GM19239 (cell line): ENCODE data around the gene MARK3.

ENCODE experiments used
- DNase-seq: peaks from one replicate; pipeline ENCODE4 v3.0.0; 2011; ENCODE audit warnings: low spot score; ENCODE audit not compliant: insufficient read length
- FAIRE-seq: peaks from 2 replicates; lab custom pipeline; 2011; peaks lifted over from hg19 to GRCh38; lab: Jason Lieb, UNC

Gene MARK3

DNA sequence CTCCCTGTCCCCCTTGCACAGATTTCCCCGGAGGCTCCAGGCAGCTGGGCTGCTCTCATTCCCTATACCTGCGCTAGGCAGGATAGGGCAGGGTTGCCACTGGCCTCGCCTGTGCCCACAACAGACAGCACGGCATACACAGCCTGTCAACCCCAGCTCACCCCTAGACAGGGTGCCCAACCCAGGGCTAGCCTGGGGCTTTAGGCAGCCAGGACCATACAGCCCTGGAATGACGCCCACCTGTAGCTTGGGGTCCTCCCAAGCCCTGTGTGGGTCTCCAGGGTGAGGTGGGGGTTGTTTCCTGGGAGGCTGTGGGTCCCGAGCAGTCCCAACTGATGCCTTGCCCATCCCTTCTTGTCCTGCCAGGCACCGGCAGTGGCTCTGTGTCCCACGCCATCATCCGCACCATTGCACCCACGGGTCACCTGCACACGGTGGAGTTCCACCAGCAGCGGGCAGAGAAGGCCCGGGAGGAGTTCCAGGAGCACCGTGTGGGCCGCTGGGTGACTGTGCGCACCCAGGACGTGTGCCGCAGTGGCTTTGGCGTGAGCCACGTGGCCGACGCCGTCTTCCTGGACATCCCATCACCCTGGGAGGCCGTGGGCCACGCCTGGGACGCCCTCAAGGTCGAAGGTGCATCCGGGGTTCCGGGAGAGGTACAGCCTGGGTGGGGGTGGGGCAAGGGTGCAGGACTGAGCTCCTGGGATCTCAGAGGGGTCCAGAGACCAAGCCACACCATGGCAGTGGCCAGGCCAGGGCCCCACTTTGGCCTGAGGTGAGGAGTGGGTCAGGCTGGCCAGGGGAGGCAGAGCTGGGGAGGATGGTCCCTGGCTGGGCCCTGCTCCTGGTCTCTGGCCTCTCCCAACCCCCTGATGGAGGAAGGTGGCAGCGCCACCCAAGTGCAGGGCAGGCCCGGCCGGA is 147.3 kb downstream of the MARK3 start:
- FAIRE-seq (no peak), DNase-seq (no peak)

DNA sequence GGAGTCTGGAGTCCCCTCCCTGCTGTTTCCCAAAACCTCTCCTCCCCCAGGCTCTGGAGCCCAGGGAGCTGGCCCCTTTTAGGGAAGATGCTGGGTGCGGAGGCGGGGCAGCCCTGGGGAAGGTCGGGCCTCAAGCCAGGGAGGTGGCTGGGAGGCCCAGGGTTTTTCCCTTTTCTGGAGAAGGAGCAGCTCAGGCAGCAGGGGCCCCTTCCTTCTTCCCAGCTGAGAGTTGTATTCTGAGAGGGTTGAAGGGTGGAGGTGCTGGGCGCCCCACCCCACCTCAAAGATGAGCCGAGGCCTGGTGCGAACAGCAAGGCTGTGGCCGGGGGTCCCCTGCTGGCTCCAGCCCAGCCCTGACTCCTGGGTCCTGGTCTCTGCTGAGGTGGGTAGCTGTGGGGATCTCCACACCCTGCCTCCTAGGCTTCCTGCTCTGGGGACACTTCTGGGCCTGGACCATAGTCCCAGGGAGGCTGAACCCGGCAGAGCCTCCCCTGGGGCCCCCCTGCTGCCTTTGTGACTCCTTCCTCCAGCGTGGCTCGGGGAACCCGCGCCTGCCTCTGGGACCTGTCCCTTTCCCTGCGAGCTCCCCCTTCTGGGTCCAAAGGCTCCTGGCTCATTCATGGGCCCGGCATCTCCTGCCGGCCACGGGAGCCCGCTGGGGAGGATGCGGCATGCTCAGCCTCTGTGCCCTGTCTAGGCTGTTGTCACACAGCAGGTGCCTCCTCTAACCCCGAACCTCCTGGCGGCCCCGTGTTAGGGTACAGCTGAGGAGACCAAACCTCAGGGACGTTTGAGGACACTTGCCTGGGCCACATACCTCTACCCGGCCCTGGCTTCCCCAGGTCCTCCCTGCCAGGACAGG is 148.2 kb downstream of the MARK3 start:
- FAIRE-seq (no peak), DNase-seq (no peak)

DNA sequence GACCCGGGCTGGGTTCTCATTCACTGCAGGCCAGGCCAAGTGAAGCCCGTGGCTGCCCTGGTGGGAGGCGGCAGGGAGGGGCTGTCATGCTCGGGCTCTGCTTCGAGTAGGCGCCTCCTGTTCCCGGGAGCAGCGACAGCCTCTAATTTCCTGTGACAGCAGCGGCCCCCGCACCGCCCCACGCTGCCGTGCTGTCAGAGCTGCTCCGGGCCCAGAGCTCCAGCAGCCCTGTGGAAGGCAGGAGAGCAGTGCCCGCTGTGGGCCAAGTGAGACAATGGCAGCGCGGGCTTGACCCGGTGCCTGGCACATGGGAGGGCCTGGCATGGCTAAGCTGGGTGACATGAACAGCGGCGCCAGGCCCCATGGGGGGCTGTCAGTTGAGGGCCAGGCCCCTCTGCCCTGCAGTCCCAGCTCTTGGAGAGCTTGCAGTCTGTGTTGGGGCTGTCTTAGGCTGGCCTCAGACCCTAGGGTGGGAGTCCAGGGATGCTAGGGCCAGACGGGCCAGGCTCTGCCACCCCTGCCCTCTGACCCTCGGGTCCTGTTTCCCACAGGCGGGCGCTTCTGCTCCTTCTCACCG is 148.9 kb downstream of the MARK3 start:
- no peak for FAIRE-seq
- DNase-seq: no peak

DNA sequence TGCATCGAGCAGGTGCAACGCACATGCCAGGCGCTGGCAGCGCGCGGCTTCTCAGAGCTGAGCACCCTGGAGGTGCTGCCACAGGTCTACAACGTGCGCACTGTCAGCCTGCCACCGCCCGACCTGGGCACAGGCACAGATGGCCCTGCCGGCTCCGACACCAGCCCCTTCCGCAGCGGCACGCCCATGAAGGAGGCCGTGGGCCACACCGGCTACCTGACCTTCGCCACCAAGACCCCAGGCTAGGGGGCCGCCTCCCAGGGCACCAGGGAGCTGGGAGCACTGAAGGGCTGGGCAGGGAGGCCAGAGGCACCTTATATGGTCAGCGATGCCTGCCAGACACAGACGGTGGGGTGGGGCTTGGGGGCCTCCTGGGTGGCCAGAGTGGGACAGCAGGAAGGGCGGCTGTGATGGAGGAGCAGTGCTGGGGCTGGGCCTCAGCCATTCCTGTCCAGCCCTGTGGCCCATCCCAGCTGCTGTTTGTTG is 149.4 kb downstream of the MARK3 start:
- FAIRE-seq (no peak), DNase-seq (no peak)

DNA sequence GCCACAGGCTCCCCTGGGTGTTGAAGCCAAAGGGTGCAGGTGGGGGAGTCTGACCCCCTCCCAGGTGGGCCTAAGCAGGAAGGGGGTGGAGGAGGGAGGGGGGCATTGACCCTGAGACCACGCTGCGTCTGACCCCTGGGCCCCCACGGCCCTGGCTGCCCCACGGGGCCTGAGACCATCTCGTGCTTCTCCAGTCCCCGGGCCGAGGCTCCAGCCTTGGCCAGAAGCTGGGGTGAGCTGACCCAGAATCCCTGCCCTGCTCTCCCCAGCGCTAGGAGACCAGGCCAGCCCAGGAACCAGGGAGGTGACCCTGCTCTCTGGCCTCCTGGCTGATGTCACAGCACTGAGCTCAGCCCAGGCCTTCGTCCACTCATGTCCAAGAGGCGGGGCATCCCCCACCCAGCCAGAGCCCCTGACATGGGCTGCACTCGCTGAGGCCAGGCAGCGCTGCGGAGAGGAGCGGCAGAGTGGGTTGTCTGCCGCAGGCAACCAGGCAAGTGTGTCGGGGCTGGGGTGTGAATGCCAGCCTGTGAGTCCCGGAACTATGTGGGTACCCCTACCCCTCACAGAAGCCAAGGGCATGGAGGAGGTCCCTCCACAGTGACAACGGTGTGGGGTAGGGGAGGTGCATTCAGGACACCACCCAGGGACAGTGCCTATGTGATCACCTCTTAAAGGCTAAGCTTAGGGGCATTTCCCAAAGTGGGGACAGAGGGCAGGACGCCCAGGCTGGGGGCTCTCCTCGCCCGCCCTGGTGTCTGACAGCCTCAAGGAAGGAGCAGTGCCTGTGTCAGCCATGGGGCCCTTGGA is 150.1 kb downstream of the MARK3 start:
- FAIRE-seq (no peak), DNase-seq (no peak)

DNA sequence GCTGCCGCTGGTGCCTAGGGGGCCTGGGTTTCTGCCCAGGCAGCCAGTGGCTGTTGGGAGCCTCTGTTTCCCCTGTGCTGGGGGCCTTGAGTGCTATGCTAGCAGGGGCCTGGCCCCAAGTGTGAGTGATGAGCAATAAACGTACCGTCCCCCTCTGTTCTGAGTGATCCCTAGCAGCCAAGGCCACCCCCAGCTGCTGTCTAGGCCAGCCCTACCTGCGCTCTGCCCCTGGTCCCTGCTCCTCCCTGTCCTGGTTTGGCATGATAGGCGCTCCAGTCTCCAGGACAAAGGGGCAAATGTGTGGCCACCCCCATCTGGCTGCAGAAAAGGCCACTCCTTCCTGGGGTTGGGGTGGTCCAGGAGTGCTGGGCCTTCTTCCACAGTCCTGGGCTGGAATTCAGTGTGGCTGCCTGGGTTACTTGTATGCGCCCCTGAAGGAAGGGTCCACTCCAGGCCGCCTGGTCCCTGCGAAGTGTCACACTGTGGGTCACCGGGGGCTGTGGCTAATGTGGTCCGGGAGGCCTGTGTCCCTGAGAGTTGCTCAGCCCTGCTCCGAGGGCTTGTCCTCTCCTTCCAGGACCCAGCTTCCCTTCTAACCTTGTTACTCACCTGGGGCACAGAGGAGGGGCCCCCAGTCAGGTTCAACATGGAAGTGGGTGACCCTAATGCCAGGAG is 150.8 kb downstream of the MARK3 start:
- no peak for FAIRE-seq

DNA sequence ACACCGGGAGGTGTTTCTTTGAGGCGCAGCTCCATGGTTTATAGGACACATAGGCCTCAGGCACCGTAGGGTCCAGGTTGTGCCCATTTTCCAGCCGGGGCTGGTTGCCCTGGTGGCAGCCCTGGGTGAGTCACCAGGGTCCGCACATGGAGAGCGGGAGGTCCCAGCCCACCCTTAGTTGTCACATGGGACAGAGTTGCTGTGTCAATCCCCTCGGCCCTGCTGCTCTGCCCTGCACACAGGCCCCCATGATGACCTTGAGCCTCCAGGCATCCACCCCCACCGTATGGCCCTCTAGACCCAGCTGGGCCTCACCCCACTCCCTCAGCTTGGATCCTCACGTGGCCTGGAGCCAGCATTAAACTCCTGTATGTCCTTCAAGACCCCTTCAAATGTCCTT is 151.5 kb downstream of the MARK3 start:
- DNase-seq (no peak), FAIRE-seq (no peak)

More for the DNA sequence above, 150.8 kb downstream of the MARK3 start:
- DNase-seq: no peak

DNA sequence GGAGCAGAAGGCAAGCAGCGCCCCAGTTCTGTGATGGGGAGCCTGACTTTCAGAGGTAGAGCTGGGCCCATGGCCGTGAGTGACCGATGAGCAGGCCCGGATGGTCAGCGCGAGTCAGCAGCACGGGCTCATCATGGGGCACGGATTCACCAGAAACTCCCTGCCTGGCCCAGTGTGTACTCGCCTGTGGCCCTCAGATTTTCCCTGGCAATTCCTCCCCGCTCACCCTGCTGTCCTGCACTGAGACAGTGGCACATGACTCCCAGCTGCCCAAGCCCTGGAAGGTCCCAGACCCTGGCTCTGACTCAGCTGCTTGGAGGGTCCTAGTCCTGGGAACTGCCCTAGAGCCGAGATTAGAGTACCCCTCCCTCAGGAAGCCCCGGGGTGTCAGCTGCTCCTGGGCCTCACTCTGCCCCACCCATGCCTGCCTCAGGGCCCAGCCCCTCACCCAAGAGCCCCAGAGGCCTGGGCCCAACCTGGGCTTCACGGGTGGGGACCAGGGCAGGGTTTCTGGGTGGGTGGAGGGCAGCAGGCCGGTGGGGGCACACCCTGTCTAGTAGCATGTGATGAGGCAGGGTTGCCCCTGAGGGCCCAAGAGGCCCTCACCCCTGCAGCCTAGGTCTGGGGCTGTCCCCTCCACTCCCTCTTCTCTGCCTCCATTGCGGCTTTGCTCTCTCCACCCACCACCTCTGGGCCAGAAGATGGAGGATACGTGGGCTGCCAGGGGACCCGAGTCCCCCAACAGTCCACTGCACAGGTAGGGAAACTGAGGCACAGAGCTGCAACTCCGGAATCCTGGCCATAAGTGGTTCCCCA is 152.2 kb downstream of the MARK3 start:
- no peak for FAIRE-seq

DNA sequence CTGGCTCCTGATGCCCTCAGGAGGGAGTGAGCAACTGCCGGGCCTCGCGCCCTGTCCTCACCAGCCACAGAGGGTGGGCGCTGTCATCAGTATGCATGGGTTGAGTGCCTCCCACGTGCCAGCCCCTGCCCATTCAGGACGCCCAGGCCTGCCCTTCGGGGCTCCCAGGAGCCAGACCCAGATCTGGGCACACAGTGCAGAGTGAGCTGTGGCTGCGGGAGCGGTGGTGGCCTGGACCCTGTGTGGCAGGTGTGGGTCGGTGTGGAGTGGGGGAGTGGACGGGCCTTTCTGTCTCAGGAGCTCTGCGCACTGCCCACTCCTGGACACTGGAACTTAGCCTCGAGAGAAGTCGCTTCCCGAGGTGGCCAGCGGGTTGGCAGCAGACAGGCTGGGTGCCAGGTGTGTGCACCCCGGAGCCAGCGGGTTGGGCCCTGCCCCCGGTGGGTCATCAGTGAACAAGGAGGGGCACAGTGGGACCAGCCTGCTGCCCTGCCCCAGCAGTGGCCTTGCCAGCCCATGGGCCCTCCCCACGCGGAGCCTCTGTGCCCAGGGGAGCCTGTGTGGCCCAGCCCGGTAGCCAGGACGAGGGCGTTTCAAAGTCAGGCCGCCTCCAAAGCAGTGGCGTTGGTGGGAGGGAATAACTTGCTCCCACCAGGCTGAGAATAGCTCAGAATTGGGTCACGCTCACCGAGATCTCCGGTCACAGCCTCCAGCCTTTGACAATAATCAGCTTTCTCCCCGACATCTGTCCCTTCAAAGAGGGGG is 153.3 kb downstream of the MARK3 start:
- DNase-seq (no peak), FAIRE-seq (no peak)

More for the DNA sequence above, 152.2 kb downstream of the MARK3 start:
- DNase-seq: no peak

DNA sequence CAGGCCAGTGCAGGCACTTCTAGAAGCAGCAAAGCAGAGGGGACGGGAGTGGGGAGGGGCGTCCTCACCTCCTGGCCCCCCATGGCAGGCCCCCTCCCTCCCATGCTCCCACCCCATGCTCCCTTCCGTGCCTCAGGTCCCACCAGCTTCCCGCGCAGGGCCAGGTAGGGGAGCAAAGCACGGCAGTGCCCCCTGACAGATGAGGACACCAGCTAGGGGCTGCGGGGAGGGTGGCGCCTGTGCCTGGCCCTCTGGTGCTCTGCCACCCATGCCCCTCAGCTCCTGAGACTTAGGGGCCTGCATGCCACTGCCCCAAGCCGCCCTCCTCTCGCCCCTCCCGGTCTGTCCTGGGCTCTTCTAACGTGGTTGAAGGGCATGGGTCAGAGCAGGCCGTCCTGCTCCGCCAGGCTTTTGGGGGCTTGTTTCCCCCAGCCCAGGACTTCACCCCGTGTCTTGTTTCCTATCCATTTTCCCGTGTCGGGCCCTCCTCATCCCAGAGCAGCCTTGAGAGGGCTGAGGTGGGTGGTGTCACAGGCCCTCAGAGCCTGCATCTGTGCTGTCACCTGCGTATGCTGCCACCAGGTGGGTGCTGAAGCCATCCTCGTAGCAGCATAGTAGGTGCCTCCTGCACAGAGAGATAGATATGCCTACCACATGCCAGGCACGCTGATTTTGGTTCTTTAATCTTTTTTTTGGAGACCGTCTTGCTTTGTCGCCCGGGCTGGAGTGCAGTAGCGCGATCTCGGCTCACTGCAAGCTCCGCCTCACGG is 154.0 kb downstream of the MARK3 start:
- no peak for FAIRE-seq
- no peak for DNase-seq

DNA sequence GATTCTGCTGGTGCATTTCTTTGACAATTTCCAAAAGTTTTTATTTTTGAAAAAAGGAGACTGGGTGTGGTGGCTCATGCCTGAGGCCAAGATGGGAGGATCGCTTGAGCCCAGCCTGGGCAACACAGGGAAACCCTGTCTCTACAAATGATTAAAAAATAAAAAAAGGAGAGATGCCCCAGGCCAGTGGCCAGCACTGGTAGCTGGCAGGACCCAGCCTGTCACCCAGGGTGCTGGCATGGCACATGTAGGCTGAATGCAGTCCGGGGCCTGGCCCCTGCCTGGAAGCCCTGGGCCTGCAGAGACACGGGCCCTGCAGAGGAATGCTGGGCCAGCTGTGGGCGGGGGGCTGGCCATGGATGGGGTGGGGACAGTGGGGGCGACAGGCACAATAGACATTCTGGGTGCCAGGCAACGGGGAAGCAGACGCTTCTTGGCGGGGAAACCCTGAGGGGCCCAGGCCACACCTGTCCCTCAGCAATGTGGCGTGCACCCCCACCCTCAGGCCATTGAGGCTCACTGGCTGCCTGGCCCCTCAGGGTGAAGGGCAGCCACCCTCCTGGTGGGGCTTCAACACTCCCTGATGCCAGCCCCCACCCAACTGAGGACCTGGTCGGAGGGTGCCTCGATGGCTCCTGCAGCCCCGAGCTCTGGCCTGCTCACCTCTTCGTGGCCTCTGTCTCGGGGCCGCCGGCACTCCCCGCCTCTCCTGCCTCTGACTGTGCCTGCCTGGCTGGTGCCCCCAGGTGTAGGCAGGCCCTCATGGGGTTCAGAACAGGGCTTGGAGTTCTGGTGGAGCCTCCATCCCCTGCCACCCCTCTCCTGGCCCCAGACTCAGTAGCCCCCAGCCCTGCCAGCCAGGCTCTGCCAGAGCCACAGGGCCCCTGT is 155.8 kb downstream of the MARK3 start:
- FAIRE-seq (no peak), DNase-seq (no peak)

DNA sequence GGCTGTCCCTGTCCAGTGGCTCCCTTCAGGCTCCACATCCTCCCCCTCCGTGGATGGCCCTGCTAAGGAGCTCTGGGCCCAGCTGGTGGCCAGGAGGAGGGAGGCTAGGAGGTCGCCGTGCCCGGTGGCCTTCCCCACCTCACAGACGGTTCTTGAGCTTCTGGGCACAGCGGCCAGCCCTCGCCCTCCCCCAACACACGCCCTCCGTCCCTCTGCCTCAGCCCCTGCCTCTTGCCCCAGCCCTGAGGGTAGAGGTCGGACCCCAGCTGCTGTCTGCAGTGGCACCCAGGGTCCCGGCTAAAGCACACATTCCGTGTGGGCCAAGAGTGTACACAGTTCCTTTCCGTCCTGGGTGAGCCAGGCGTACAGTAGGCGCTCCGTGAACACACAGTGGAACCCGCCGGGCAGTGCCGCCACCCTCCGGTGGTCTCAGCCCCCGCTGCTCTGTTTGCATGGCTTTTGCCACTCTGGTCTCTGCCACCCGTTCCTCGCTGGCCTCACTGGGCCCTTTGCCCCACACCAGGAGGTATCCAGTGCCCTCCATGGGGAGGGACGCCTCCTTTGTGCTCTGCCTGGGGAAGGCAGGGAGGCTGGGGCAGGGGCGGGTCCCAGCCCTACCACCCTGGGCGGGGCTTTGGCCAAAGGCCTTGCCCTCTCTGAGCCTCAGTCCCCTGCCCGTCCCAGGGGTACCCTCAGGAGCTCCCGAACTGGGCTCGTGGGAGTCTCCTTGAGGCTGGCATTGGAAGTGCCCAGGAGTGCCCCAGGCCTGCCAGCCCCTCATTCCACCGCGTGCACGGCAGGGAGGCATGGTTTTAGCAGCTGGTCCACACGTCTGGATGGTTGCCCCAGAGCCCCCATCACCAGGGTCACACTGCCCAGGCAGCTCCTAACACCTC is 156.7 kb downstream of the MARK3 start:
- DNase-seq (no peak), FAIRE-seq (no peak)

DNA sequence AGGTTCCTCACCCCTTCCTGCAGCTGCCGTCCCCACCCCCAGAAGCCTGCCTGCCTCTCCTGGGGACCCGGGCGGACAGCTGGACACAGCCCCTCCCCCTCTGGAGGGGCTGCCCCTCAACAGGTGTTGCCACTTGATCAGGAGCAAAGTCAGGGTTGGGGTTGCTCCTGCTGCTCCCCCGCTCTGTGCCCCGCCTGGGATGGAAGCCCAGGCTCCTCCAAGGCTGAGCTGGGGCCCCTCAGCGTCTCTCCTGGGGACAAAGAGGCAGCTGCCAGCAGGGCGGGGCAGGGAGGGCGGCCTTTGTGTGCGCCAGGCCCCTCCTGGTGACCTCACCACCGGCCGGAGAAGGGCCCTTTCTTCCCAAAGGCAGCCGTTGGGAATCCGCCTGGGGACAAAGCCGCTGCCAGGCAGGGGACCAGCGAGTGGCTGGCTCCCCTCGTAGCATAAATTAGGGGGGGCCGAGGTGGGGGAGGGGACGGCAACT is 157.4 kb downstream of the MARK3 start:
- DNase-seq: no peak

DNA sequence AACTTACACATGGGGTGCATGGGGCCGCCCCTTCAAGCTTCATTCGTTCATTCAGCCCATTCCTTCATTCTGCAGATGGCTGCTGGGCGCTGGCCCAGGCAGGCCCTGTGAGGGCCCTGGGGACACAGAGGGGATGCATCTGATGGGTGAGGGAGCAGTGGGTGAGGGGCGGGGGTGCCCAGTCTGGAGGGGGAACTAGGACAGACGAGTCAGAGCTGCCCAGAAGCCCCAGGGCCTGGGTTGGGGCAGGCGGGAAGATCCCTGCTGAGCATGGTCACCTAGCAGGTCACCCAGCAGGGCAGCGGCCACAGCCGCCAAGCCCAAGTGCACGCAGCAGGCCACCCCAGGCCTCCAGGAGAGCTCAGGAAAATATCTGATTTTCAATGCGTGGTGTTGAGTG is 157.9 kb downstream of the MARK3 start:
- no peak for FAIRE-seq

More for the DNA sequence above, 157.4 kb downstream of the MARK3 start:
- no peak for FAIRE-seq

More for the DNA sequence above, 157.9 kb downstream of the MARK3 start:
- DNase-seq: no peak
